Progenitor cell of endocrine pancreas (in vitro differentiated cells): ENCODE data around the gene HK3. TPM values are rescaled to one million over a fixed set of nuclear protein-coding genes. Genes with fewer than 3 reads are reported as not detected.

ENCODE experiments used
- DNase-seq: peaks from one replicate; pipeline ENCODE4 v3.0.0; 2021; ENCODE audit warnings: low spot score; ENCODE audit not compliant: unreplicated experiment
- H3K27ac Mint-ChIP-seq: 2 replicates; pipeline ENCODE4 v1.8.0; 2021; ENCODE audit warnings: mild to moderate bottlenecking, moderate library complexity, mixed read lengths
- H3K27me3 Mint-ChIP-seq: 2 replicates; pipeline ENCODE4 v1.8.0; 2021; ENCODE audit warnings: mixed read lengths
- H3K36me3 Mint-ChIP-seq: 2 replicates; pipeline ENCODE4 v1.8.0; 2022; ENCODE audit warnings: mixed read lengths; ENCODE audit not compliant: insufficient read depth
- H3K4me1 Mint-ChIP-seq: 2 replicates; pipeline ENCODE4 v1.8.0; 2021; ENCODE audit warnings: low read depth, mixed read lengths
- H3K4me3 Mint-ChIP-seq: 2 replicates; pipeline ENCODE4 v1.8.0; 2021; ENCODE audit warnings: low read depth, mild to moderate bottlenecking, moderate library complexity, mixed read lengths
- H3K9me3 Mint-ChIP-seq: 2 replicates; pipeline ENCODE4 v1.8.0; 2021; ENCODE audit warnings: low read depth, mixed read lengths
- CTCF ChIP-seq: fragments of 200-600 bp; sonication (generic); IDR thresholded peaks from one replicate; pipeline ENCODE4 v1.5.0; 2021; ENCODE audit warnings: antibody characterized with exemption, mild to moderate bottlenecking; ENCODE audit not compliant: unreplicated experiment
- long read RNA-seq: library from polyadenylated mRNA; unstranded; transcript quantifications from one replicate; pipeline ENCODE4 v2.0.0, GENCODE V29; 2020
- total RNA-seq: library from RNA; stranded (reverse); gene quantifications from 2 replicates; pipeline ENCODE4 v1.2.1, GENCODE V29; 2021

HK3 gene
- not detected in 2 replicates for total RNA-seq
- long read RNA-seq = 0 reads

DNA sequence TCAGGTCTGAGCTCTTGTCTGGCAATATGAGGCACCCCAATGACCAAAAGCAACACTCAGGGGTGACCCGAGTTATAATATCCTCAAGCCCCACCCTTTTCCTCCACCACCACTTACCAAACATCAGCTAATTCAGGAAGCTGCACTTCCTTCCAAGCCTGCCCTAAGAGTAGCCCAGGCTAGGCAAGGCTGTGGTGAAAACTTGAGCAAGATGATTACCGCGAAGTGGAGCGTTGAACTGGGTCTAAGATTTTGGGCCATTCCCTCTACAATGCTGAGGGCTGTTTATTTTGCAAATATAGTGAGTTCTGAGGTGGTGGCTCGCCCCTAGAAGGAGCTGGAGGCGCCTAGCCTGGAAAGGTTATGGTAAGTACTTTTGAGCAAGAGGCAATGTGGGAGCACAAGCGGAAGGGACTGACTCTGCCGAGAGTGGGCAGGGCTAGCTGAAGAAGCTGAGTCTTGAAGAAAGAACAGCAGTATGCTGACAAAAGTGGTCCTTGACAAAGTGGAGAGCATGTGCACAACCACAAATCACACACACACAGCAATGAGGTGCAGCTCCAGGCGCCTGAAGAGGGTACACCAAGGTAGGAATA, at the start of gene HK3:
Gene HK3, minus strand, starts transcription at position 51 of the 596 bp plus-strand sequence. CDS start 3,187 bp downstream, outside the sequence.
- DNase-seq = no peak
- no peak for TF ChIP-seq CTCF
- Mint-ChIP-seq H3K4me1 (peaks cover 16% of the 10 kb centered on the region), H3K27ac (no peak within 1 kb of the TSS), H3K27me3 (peaks cover 43% of the 10 kb centered on the region), H3K4me3 (no peak within 1 kb of the TSS), H3K9me3 (no peaks in the 10 kb centered on the region), H3K36me3 (peaks cover 13% of the 10 kb centered on the region)

- Mint-ChIP-seq H3K27ac (no peak overlapping the region), H3K4me3 (no peak overlapping the region), H3K27me3 (no peaks in the 10 kb centered on the region), H3K9me3 (no peaks in the 10 kb centered on the region), H3K36me3 (peaks cover 19% of the 10 kb centered on the region), H3K4me1 (peaks cover 2% of the 10 kb centered on the region)
- no peak for TF ChIP-seq CTCF
- DNase-seq = no peak
These were observed 49.3 kb upstream of the HK3 start for GRCh38 chr5:176948458-176948857.

GRCh38 chr5:176947847-176948246, 48.7 kb upstream of the HK3 start:
- H3K36me3 Mint-ChIP-seq = peaks cover 24% of the 10 kb centered on the region
- H3K27ac Mint-ChIP-seq = no peak overlapping the region
- no peak for DNase-seq
- TF ChIP-seq CTCF = no peak
- H3K4me3 Mint-ChIP-seq = no peak overlapping the region
- H3K4me1 Mint-ChIP-seq = peaks cover 2% of the 10 kb centered on the region
- H3K9me3 Mint-ChIP-seq = no peaks in the 10 kb centered on the region
- no peaks in the 10 kb centered on the region for H3K27me3 Mint-ChIP-seq

DNA sequence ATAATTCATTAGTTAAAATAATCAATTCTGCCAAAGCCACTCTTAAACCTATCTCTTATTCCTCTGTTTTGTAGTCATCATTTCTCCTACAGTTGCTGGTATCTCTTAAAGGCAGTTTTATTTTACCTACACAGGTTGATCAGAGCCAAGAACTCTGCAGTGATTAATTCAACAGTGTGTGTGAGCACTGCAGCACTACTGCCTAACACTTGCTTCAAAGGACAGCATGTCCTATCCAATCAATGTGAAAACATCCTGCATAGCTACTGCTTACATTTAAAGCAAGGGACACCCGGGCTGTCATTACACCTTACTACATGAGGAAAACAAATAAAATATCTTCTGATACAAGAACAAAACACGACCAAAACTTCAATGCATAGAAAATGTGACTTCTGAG, 45.1 kb upstream of the HK3 start:
- TF ChIP-seq CTCF = no peak
- H3K4me1 Mint-ChIP-seq = peaks cover 2% of the 10 kb centered on the region
- no peak overlapping the region for H3K4me3 Mint-ChIP-seq
- no peaks in the 10 kb centered on the region for H3K9me3 Mint-ChIP-seq
- H3K27ac Mint-ChIP-seq = no peak overlapping the region
- H3K27me3 Mint-ChIP-seq = no peaks in the 10 kb centered on the region
- peaks cover 22% of the 10 kb centered on the region for H3K36me3 Mint-ChIP-seq
- no peak for DNase-seq

GRCh38 chr5:176943816-176944215, 44.7 kb upstream of the HK3 start:
- H3K9me3 Mint-ChIP-seq = no peaks in the 10 kb centered on the region
- H3K27ac Mint-ChIP-seq = no peak overlapping the region
- H3K27me3 Mint-ChIP-seq = no peaks in the 10 kb centered on the region
- DNase-seq = no peak
- H3K36me3 Mint-ChIP-seq = peaks cover 22% of the 10 kb centered on the region
- H3K4me1 Mint-ChIP-seq = peaks cover 2% of the 10 kb centered on the region
- no peak for TF ChIP-seq CTCF
- no peak overlapping the region for H3K4me3 Mint-ChIP-seq
